ENCODE data around the gene MBOAT2. TPM values are rescaled to one million over a fixed set of nuclear protein-coding genes. Genes with fewer than 3 reads are reported as not detected.

Gene MBOAT2
- polyA plus RNA-seq, 1 donor (not counting 4 experiments of a cell fraction or from before 2014, with no cell fraction given) = 121 TPM

GRCh38 chr2:8862230-8862629 is 141.3 kb downstream of the MBOAT2 start:
- no peaks in the 10 kb centered on the region for H3K9me1 ChIP-seq (ENCODE audit: control insufficient read depth, extremely low read depth, insufficient read depth, low read length)
- dilution Hi-C loops (cut with MboI; ENCODE audit: extremely low pct_ligation_motif_present, low sequenced_read_pairs) = no loop called here
- TF ChIP-seq, protein P1, sequence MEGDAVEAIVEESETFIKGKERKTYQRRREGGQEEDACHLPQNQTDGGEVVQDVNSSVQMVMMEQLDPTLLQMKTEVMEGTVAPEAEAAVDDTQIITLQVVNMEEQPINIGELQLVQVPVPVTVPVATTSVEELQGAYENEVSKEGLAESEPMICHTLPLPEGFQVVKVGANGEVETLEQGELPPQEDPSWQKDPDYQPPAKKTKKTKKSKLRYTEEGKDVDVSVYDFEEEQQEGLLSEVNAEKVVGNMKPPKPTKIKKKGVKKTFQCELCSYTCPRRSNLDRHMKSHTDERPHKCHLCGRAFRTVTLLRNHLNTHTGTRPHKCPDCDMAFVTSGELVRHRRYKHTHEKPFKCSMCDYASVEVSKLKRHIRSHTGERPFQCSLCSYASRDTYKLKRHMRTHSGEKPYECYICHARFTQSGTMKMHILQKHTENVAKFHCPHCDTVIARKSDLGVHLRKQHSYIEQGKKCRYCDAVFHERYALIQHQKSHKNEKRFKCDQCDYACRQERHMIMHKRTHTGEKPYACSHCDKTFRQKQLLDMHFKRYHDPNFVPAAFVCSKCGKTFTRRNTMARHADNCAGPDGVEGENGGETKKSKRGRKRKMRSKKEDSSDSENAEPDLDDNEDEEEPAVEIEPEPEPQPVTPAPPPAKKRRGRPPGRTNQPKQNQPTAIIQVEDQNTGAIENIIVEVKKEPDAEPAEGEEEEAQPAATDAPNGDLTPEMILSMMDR (optimal IDR thresholded peaks at IDR 0.05 in 1 of 3, IDR thresholded peaks at IDR 0.05 in 1 of 3, conservative IDR thresholded peaks at IDR 0.05 in 1 of 3; ENCODE audit: extremely low read depth in 1 of 3, insufficient read depth in 2 of 3, low read length in 3 of 3) = no peak
- TF ChIP-seq EZH2 (IDR thresholded peaks at IDR 0.05; ENCODE audit: low read length) = no peak
- H3K27ac ChIP-seq (ENCODE audit: control insufficient read depth, insufficient read depth, low read length) = no peak overlapping the region
- no peak overlapping the region for H3K4me3 ChIP-seq (ENCODE audit: control insufficient read depth in 2 of 3, extremely low read depth in 1 of 3, insufficient read depth in 2 of 3, low read depth in 1 of 3, low read length in 3 of 3)
- H3K4me1 ChIP-seq (ENCODE audit: control insufficient read depth, extremely low read depth, insufficient read depth, low read length) = peaks cover 12% of the 10 kb centered on the region
- no peak overlapping the region for H2AFZ ChIP-seq (ENCODE audit: control insufficient read depth, low read length)
- no peaks in the 10 kb centered on the region for H4K20me1 ChIP-seq (ENCODE audit: control insufficient read depth, extremely low read depth, insufficient read depth, low read length)
- no peaks in the 10 kb centered on the region for H3K79me2 ChIP-seq (ENCODE audit: control insufficient read depth, insufficient read depth, low read length)
- DNase-seq (ENCODE audit: low read depth, low spot score) = no peak
- no peaks in the 10 kb centered on the region for H3K27me3 ChIP-seq (ENCODE audit: control insufficient read depth, extremely low read depth, insufficient read depth, low read length)
- FAIRE-seq = no peak
- H3K9me3 ChIP-seq (ENCODE audit: control insufficient read depth, low read depth, low read length) = no peaks in the 10 kb centered on the region
- H3K9ac ChIP-seq (ENCODE audit: control insufficient read depth, extremely low read depth, insufficient read depth, low read length) = no peak overlapping the region
- H3K4me2 ChIP-seq (ENCODE audit: control insufficient read depth, extremely low read depth, insufficient read depth, low read depth, low read length) = no peak overlapping the region
- peaks cover 7 to 9% of the 10 kb centered on the region in 2 experiments for H3K36me3 ChIP-seq (ENCODE audit: control insufficient read depth in 2 of 2, extremely low read depth in 1 of 2, insufficient read depth in 2 of 2, low read length in 2 of 2)

- FAIRE-seq = no peak
- peaks cover 7 to 8% of the 10 kb centered on the region in 2 experiments for H3K36me3 ChIP-seq (ENCODE audit: control insufficient read depth in 2 of 2, extremely low read depth in 1 of 2, insufficient read depth in 2 of 2, low read length in 2 of 2)
These were observed 141.7 kb downstream of the MBOAT2 start for GRCh38 chr2:8861797-8862196.

More at GRCh38 chr2:8861797-8862196, 141.7 kb downstream of the MBOAT2 start:
- no peak overlapping the region for H3K9ac ChIP-seq (ENCODE audit: control insufficient read depth, extremely low read depth, insufficient read depth, low read length)
- H3K4me3 ChIP-seq (ENCODE audit: control insufficient read depth in 2 of 3, extremely low read depth in 1 of 3, insufficient read depth in 2 of 3, low read depth in 1 of 3, low read length in 3 of 3) = no peak overlapping the region
- H3K79me2 ChIP-seq (ENCODE audit: control insufficient read depth, insufficient read depth, low read length) = no peaks in the 10 kb centered on the region
- H3K4me1 ChIP-seq (ENCODE audit: control insufficient read depth, extremely low read depth, insufficient read depth, low read length) = peaks cover 12% of the 10 kb centered on the region
- no peaks in the 10 kb centered on the region for H3K9me3 ChIP-seq (ENCODE audit: control insufficient read depth, low read depth, low read length)
- dilution Hi-C loops (cut with MboI; ENCODE audit: extremely low pct_ligation_motif_present, low sequenced_read_pairs) = no loop called here
- DNase-seq (ENCODE audit: low read depth, low spot score) = no peak
- H2AFZ ChIP-seq (ENCODE audit: control insufficient read depth, low read length) = no peak overlapping the region
- no peaks in the 10 kb centered on the region for H3K27me3 ChIP-seq (ENCODE audit: control insufficient read depth, extremely low read depth, insufficient read depth, low read length)
- H3K9me1 ChIP-seq (ENCODE audit: control insufficient read depth, extremely low read depth, insufficient read depth, low read length) = no peaks in the 10 kb centered on the region
- no peak overlapping the region for H3K27ac ChIP-seq (ENCODE audit: control insufficient read depth, insufficient read depth, low read length)
- TF ChIP-seq EZH2 (IDR thresholded peaks at IDR 0.05; ENCODE audit: low read length) = no peak
- TF ChIP-seq, protein P1 (optimal IDR thresholded peaks at IDR 0.05 in 1 of 3, IDR thresholded peaks at IDR 0.05 in 1 of 3, conservative IDR thresholded peaks at IDR 0.05 in 1 of 3; ENCODE audit: extremely low read depth in 1 of 3, insufficient read depth in 2 of 3, low read length in 3 of 3) = no peak
- H3K4me2 ChIP-seq (ENCODE audit: control insufficient read depth, extremely low read depth, insufficient read depth, low read depth, low read length) = no peak overlapping the region
- H4K20me1 ChIP-seq (ENCODE audit: control insufficient read depth, extremely low read depth, insufficient read depth, low read length) = no peaks in the 10 kb centered on the region

Measured in keratinocyte (primary cell).